GM18520 (cell line): ENCODE results near the gene IL12RB1.

ENCODE experiments used
- ATAC-seq: cut with Tn5 transposase; IDR thresholded peaks from one replicate; pipeline ENCODE4 v1.9.1; 2021; ENCODE audit not compliant: unreplicated experiment

IL12RB1 gene

GRCh38 chr19:18090545-18091216 lies 3.9 kb upstream of the IL12RB1 start:
- ATAC-seq, result no peak

- no peak for ATAC-seq
These were observed 3.0 kb upstream of the IL12RB1 start for GRCh38 chr19:18089726-18090125.

GRCh38 chr19:18089096-18089541 lies 2.4 kb upstream of the IL12RB1 start:
- peak; percentile 39 for ATAC-seq

- ATAC-seq, result no peak
These were observed 854 bp downstream of the IL12RB1 start for GRCh38 chr19:18085702-18086457.

GRCh38 chr19:18083929-18084684 lies 2.6 kb downstream of the IL12RB1 start:
- no peak for ATAC-seq

- no peak for ATAC-seq
These were observed 12.5 kb downstream of the IL12RB1 start for GRCh38 chr19:18074192-18074591.

GRCh38 chr19:18073197-18073596 lies 13.5 kb downstream of the IL12RB1 start:
- no peak for ATAC-seq

GRCh38 chr19:18072335-18072734 lies 14.4 kb downstream of the IL12RB1 start:
- ATAC-seq, result no peak

GRCh38 chr19:18070181-18070580 lies 16.6 kb downstream of the IL12RB1 start:
- no peak for ATAC-seq

- no peak for ATAC-seq
These were observed 17.4 kb downstream of the IL12RB1 start for GRCh38 chr19:18069383-18069782.

- no peak for ATAC-seq
These were observed 18.3 kb downstream of the IL12RB1 start for GRCh38 chr19:18068395-18068794.

GRCh38 chr19:18065173-18065495 lies 21.6 kb downstream of the IL12RB1 start:
- ATAC-seq, result no peak

GRCh38 chr19:18063463-18063862 lies 23.3 kb downstream of the IL12RB1 start:
- no peak for ATAC-seq

GRCh38 chr19:18062028-18062427 lies 24.7 kb downstream of the IL12RB1 start:
- ATAC-seq, result no peak

- ATAC-seq, result no peak
These were observed 26.3 kb downstream of the IL12RB1 start for GRCh38 chr19:18060472-18060871.

- no peak for ATAC-seq
These were observed 26.8 kb downstream of the IL12RB1 start for GRCh38 chr19:18059902-18060301.

- ATAC-seq, result no peak
These were observed 27.4 kb downstream of the IL12RB1 start for GRCh38 chr19:18059297-18059696.

GRCh38 chr19:18058208-18059009 lies 28.3 kb downstream of the IL12RB1 start:
- ATAC-seq, result no peak

- ATAC-seq, result no peak
These were observed 29.2 kb downstream of the IL12RB1 start for GRCh38 chr19:18057557-18057956.

- no peak for ATAC-seq
These were observed 30.8 kb downstream of the IL12RB1 start for GRCh38 chr19:18055967-18056366.

- ATAC-seq, result no peak
These were observed 33.0 kb downstream of the IL12RB1 start for GRCh38 chr19:18053576-18054219.
